BE2C (cell line): ENCODE data around the gene ZNF608.

Experiments used
- DNase-seq: peaks from one replicate; pipeline ENCODE4 v3.0.0-alpha.2; 2020
- H3K27me3 ChIP-seq: fragments of 250-450 bp; sonication (Bioruptor Pico); 2 replicates; pipeline ENCODE4 v1.5.1; 2020; ENCODE audit warnings: mild to moderate bottlenecking
- H3K36me3 ChIP-seq: fragments of 250-450 bp; sonication (Bioruptor Pico); 2 replicates; pipeline ENCODE4 v1.5.1; 2020; ENCODE audit warnings: mild to moderate bottlenecking
- H3K4me1 ChIP-seq: fragments of 250-450 bp; sonication (Bioruptor Pico); 2 replicates; pipeline ENCODE4 v1.5.1; 2020
- H3K4me3 ChIP-seq: 2 replicates; pipeline ENCODE4 v1.5.1; 2011; ENCODE audit warnings: low read depth, low read length
- H3K9me3 ChIP-seq: fragments of 250-450 bp; sonication (Bioruptor Pico); 2 replicates; pipeline ENCODE4 v1.5.1; 2020
- CTCF ChIP-seq: IDR thresholded peaks from 2 replicates; pipeline ENCODE4 v1.5.1; 2012; ENCODE audit warnings: mild to moderate bottlenecking, low read depth, low read length

The ZNF608 gene

GRCh38 chr5:124730381-124730780, 16.1 kb downstream of the ZNF608 start:
- TF ChIP-seq CTCF, result no peak
- no peak for DNase-seq
- H3K27me3 ChIP-seq, result no peaks in the 10 kb centered on the region
- no peaks in the 10 kb centered on the region; the same call in 1 of the 2 replicates for H3K9me3 ChIP-seq
- H3K36me3 ChIP-seq, result no peaks in the 10 kb centered on the region
- no peak overlapping the region for H3K4me3 ChIP-seq
- peaks cover 16% of the 10 kb centered on the region for H3K4me1 ChIP-seq

- Histone ChIP-seq H3K9me3 (no peaks in the 10 kb centered on the region; the same call in 1 of the 2 replicates), H3K36me3 (no peaks in the 10 kb centered on the region), H3K27me3 (no peaks in the 10 kb centered on the region), H3K4me3 (no peak overlapping the region), H3K4me1 (peaks cover 13% of the 10 kb centered on the region)
- TF ChIP-seq CTCF, result no peak
- DNase-seq, result no peak
These were observed 16.6 kb downstream of the ZNF608 start for GRCh38 chr5:124729720-124730359.

GRCh38 chr5:124728968-124729332, 17.5 kb downstream of the ZNF608 start:
- H3K36me3 ChIP-seq, result no peaks in the 10 kb centered on the region
- DNase-seq, result no peak
- H3K4me3 ChIP-seq, result no peak overlapping the region
- TF ChIP-seq CTCF, result no peak
- H3K4me1 ChIP-seq, result peaks cover 8% of the 10 kb centered on the region
- no peaks in the 10 kb centered on the region for H3K27me3 ChIP-seq
- H3K9me3 ChIP-seq, result no peaks in the 10 kb centered on the region

- no peaks in the 10 kb centered on the region for H3K36me3 ChIP-seq
- DNase-seq, result no peak
- peaks cover 7% of the 10 kb centered on the region for H3K4me1 ChIP-seq
- no peaks in the 10 kb centered on the region for H3K9me3 ChIP-seq
- no peak overlapping the region for H3K4me3 ChIP-seq
- no peak for TF ChIP-seq CTCF
- H3K27me3 ChIP-seq, result no peaks in the 10 kb centered on the region
These were observed 18.0 kb downstream of the ZNF608 start for GRCh38 chr5:124728331-124728967.

- DNase-seq, result no peak
- no peak for TF ChIP-seq CTCF
- Histone ChIP-seq H3K27me3 (no peaks in the 10 kb centered on the region), H3K36me3 (no peaks in the 10 kb centered on the region), H3K4me3 (no peak overlapping the region), H3K4me1 (peaks cover 5% of the 10 kb centered on the region), H3K9me3 (no peaks in the 10 kb centered on the region)
These were observed 19.6 kb downstream of the ZNF608 start for GRCh38 chr5:124726631-124727362.
